Activated CD4-positive, alpha-beta memory T cell treated with anti-CD3 and anti-CD28 coated beads for 36 hours (primary cell): Measurements from ENCODE around the gene FHIT. TPM values are rescaled to one million over a fixed set of nuclear protein-coding genes. Genes with fewer than 3 reads are reported as not detected.

Experiments used
- CTCF ChIA-PET: fragments of 350-600 bp; sonication (Branson Sonifier 250); formaldehyde crosslinking; loops from one replicate; lab custom pipeline; 2021; ENCODE audit warnings: antibody characterized with exemption, inconsistent platforms; lab: Charles Lee
- POLR2A ChIA-PET: fragments of 350-600 bp; sonication (Branson Sonifier 250); formaldehyde crosslinking; loops from one replicate; lab custom pipeline; 2021; ENCODE audit warnings: antibody characterized with exemption; lab: Charles Lee
- DNase-seq: peaks from one replicate; pipeline ENCODE4 v3.0.0-alpha.2; 2020
- H3K27ac Mint-ChIP-seq: one replicate; pipeline ENCODE4 v1.8.0; 2021; ENCODE audit warnings: mixed read lengths
- H3K27me3 Mint-ChIP-seq: one replicate; pipeline ENCODE4 v1.8.0; 2021; ENCODE audit warnings: mixed read lengths
- H3K36me3 Mint-ChIP-seq: one replicate; pipeline ENCODE4 v1.8.0; 2021; ENCODE audit warnings: mixed read lengths
- H3K4me1 Mint-ChIP-seq: one replicate; pipeline ENCODE4 v1.8.0; 2021; ENCODE audit warnings: low read depth, mixed read lengths
- H3K4me3 Mint-ChIP-seq: one replicate; pipeline ENCODE4 v1.8.0; 2021; ENCODE audit warnings: mild to moderate bottlenecking, mixed read lengths
- H3K9me3 Mint-ChIP-seq: one replicate; pipeline ENCODE4 v1.8.0; 2021; ENCODE audit warnings: mixed read lengths
- intact Hi-C: fragments of 100-400 bp; cut with micrococcal nuclease; formaldehyde crosslinking; loops from one replicate; pipeline ENCODE4 v1.15.1; 2023
- total RNA-seq, 2 experiments: library from RNA; stranded (reverse); gene quantifications; one replicate each; pipeline ENCODE4 v1.2.3, GENCODE V29; 2021

The FHIT gene
- total RNA-seq, 2 experiments from 2014 or later: 7.2 to 8.7 TPM

- ChIA-PET CTCF (no interaction called here), POLR2A (no interaction called here)
- no peaks in the 10 kb centered on the region for H3K27me3 Mint-ChIP-seq
- peaks cover 4% of the 10 kb centered on the region for H3K9me3 Mint-ChIP-seq
- H3K27ac Mint-ChIP-seq: no peak overlapping the region
- no peaks in the 10 kb centered on the region for H3K36me3 Mint-ChIP-seq
- DNase-seq: no peak
- H3K4me1 Mint-ChIP-seq: no peaks in the 10 kb centered on the region
- intact Hi-C loops: no loop called here
- H3K4me3 Mint-ChIP-seq: no peak overlapping the region
Measured at GRCh38 chr3:60313231-60313798, 937.9 kb downstream of the FHIT start.

GRCh38 chr3:60309539-60310268, 941.5 kb downstream of the FHIT start:
- Mint-ChIP-seq H3K9me3 (no peaks in the 10 kb centered on the region), H3K4me1 (no peaks in the 10 kb centered on the region), H3K36me3 (no peaks in the 10 kb centered on the region), H3K27ac (no peak overlapping the region), H3K27me3 (no peaks in the 10 kb centered on the region), H3K4me3 (no peak overlapping the region)
- no peak for DNase-seq
- ChIA-PET CTCF (no interaction called here), POLR2A (no interaction called here)
- intact Hi-C loops: no loop called here

- H3K27ac Mint-ChIP-seq: no peak overlapping the region
- CTCF ChIA-PET: no interaction called here
- DNase-seq: no peak
- H3K9me3 Mint-ChIP-seq: no peaks in the 10 kb centered on the region
- no peaks in the 10 kb centered on the region for H3K4me1 Mint-ChIP-seq
- POLR2A ChIA-PET: no interaction called here
- no peaks in the 10 kb centered on the region for H3K27me3 Mint-ChIP-seq
- no peaks in the 10 kb centered on the region for H3K36me3 Mint-ChIP-seq
- intact Hi-C loops: no loop called here
- no peak overlapping the region for H3K4me3 Mint-ChIP-seq
Measured at GRCh38 chr3:60308808-60309207, 942.4 kb downstream of the FHIT start.

GRCh38 chr3:60307562-60308199, 943.6 kb downstream of the FHIT start:
- intact Hi-C loops: no loop called here
- no peak overlapping the region for H3K4me3 Mint-ChIP-seq
- ChIA-PET POLR2A (no interaction called here), CTCF (no interaction called here)
- no peaks in the 10 kb centered on the region for H3K9me3 Mint-ChIP-seq
- no peaks in the 10 kb centered on the region for H3K4me1 Mint-ChIP-seq
- no peak for DNase-seq
- no peaks in the 10 kb centered on the region for H3K36me3 Mint-ChIP-seq
- no peaks in the 10 kb centered on the region for H3K27me3 Mint-ChIP-seq
- H3K27ac Mint-ChIP-seq: no peak overlapping the region

- POLR2A ChIA-PET: no interaction called here
- Mint-ChIP-seq H3K4me1 (no peaks in the 10 kb centered on the region), H3K36me3 (no peaks in the 10 kb centered on the region), H3K4me3 (no peak overlapping the region), H3K27ac (no peak overlapping the region), H3K27me3 (peaks cover 3% of the 10 kb centered on the region), H3K9me3 (peaks cover 7% of the 10 kb centered on the region)
- intact Hi-C loops: no loop called here
- no peak for DNase-seq
- CTCF ChIA-PET: no interaction called here
Measured at GRCh38 chr3:60304112-60304511, 947.1 kb downstream of the FHIT start.

GRCh38 chr3:60303160-60303559, 948.1 kb downstream of the FHIT start:
- no peak for DNase-seq
- Mint-ChIP-seq H3K27me3 (peaks cover 3% of the 10 kb centered on the region), H3K4me3 (no peak overlapping the region), H3K4me1 (no peaks in the 10 kb centered on the region), H3K9me3 (peaks cover 9% of the 10 kb centered on the region), H3K27ac (no peak overlapping the region), H3K36me3 (no peaks in the 10 kb centered on the region)
- intact Hi-C loops: no loop called here
- ChIA-PET CTCF (no interaction called here), POLR2A (interaction anchor here (0.6 kb wide), 1 partner anchor 1823 kb away, joined by 5 read pairs; no protein-coding TSS in a partner anchor)

- DNase-seq: no peak
- ChIA-PET POLR2A (no interaction called here), CTCF (no interaction called here)
- H3K9me3 Mint-ChIP-seq: peaks cover 12% of the 10 kb centered on the region
- H3K4me3 Mint-ChIP-seq: no peak overlapping the region
- no peak overlapping the region for H3K27ac Mint-ChIP-seq
- H3K4me1 Mint-ChIP-seq: no peaks in the 10 kb centered on the region
- peaks cover 3% of the 10 kb centered on the region for H3K27me3 Mint-ChIP-seq
- intact Hi-C loops: no loop called here
- no peaks in the 10 kb centered on the region for H3K36me3 Mint-ChIP-seq
Measured at GRCh38 chr3:60301142-60301541, 950.1 kb downstream of the FHIT start.

- Mint-ChIP-seq H3K9me3 (peaks cover 15% of the 10 kb centered on the region), H3K27me3 (peaks cover 5% of the 10 kb centered on the region), H3K4me1 (no peaks in the 10 kb centered on the region), H3K36me3 (no peaks in the 10 kb centered on the region), H3K27ac (no peak overlapping the region), H3K4me3 (no peak overlapping the region)
- intact Hi-C loops: no loop called here
- ChIA-PET CTCF (no interaction called here), POLR2A (no interaction called here)
- DNase-seq: no peak
Measured at GRCh38 chr3:60298141-60298540, 953.1 kb downstream of the FHIT start.

GRCh38 chr3:60294181-60294580, 957.1 kb downstream of the FHIT start:
- no peak overlapping the region for H3K4me3 Mint-ChIP-seq
- H3K27ac Mint-ChIP-seq: no peak overlapping the region
- H3K36me3 Mint-ChIP-seq: no peaks in the 10 kb centered on the region
- intact Hi-C loops: no loop called here
- ChIA-PET POLR2A (no interaction called here), CTCF (interaction anchor here (1.5 kb wide), 1 partner anchor 32 kb away, joined by 3 read pairs; no protein-coding TSS in a partner anchor)
- H3K4me1 Mint-ChIP-seq: no peaks in the 10 kb centered on the region
- peaks cover 8% of the 10 kb centered on the region for H3K9me3 Mint-ChIP-seq
- H3K27me3 Mint-ChIP-seq: peaks cover 2% of the 10 kb centered on the region
- no peak for DNase-seq

GRCh38 chr3:60291115-60291514, 960.1 kb downstream of the FHIT start:
- Mint-ChIP-seq H3K27ac (no peak overlapping the region), H3K36me3 (no peaks in the 10 kb centered on the region), H3K27me3 (peaks cover 2% of the 10 kb centered on the region), H3K4me3 (no peak overlapping the region), H3K4me1 (no peaks in the 10 kb centered on the region), H3K9me3 (peaks cover 2% of the 10 kb centered on the region)
- POLR2A ChIA-PET: no interaction called here
- intact Hi-C loops: no loop called here
- no peak for DNase-seq
- CTCF ChIA-PET: no interaction called here

GRCh38 chr3:60290122-60290492, 961.1 kb downstream of the FHIT start:
- no peak for DNase-seq
- intact Hi-C loops: no loop called here
- Mint-ChIP-seq H3K27ac (no peak overlapping the region), H3K27me3 (peaks cover 2% of the 10 kb centered on the region), H3K4me3 (no peak overlapping the region), H3K9me3 (no peaks in the 10 kb centered on the region), H3K36me3 (no peaks in the 10 kb centered on the region), H3K4me1 (no peaks in the 10 kb centered on the region)
- ChIA-PET POLR2A (no interaction called here), CTCF (no interaction called here)

- intact Hi-C loops: no loop called here
- CTCF ChIA-PET: no interaction called here
- Mint-ChIP-seq H3K27me3 (peaks cover 2% of the 10 kb centered on the region), H3K4me3 (no peak overlapping the region), H3K4me1 (no peaks in the 10 kb centered on the region), H3K27ac (no peak overlapping the region), H3K9me3 (no peaks in the 10 kb centered on the region), H3K36me3 (no peaks in the 10 kb centered on the region)
- no peak for DNase-seq
- POLR2A ChIA-PET: no interaction called here
Measured at GRCh38 chr3:60289341-60290121, 961.7 kb downstream of the FHIT start.
